WTC11 (cell line): ENCODE data around the gene LMO1. TPM values are rescaled to one million over a fixed set of nuclear protein-coding genes. Genes with fewer than 3 reads are reported as not detected.

ENCODE experiments used
- ATAC-seq: fragments of 200-7000 bp; cut with Tn5 transposase; 2 replicates; pipeline ENCODE4 v1.10.0; 2021; ENCODE audit warnings: mild to moderate bottlenecking, moderate library complexity
- CTCF ChIA-PET: fragments of 300-600 bp; sonication (Branson Sonifier 250); formaldehyde crosslinking; loops from one replicate; lab custom pipeline; 2021; ENCODE audit warnings: antibody characterized with exemption; lab: Charles Lee
- POLR2A ChIA-PET: fragments of 350-600 bp; sonication (Branson Sonifier 250); formaldehyde crosslinking; loops from one replicate; lab custom pipeline; 2021; ENCODE audit warnings: antibody characterized with exemption; lab: Charles Lee
- DNase-seq: peaks from one replicate; pipeline ENCODE4 v3.0.0; 2021; ENCODE audit warnings: low spot score
- H3K27ac Mint-ChIP-seq: 2 replicates; pipeline ENCODE4 v1.8.0; 2021; ENCODE audit warnings: mixed read lengths
- H3K27me3 Mint-ChIP-seq: 2 replicates; pipeline ENCODE4 v1.8.0; 2021; ENCODE audit warnings: low read depth, mild to moderate bottlenecking, moderate library complexity, mixed read lengths
- H3K36me3 Mint-ChIP-seq: 2 replicates; pipeline ENCODE4 v1.8.0; 2021; ENCODE audit warnings: mixed read lengths
- H3K4me1 Mint-ChIP-seq: 2 replicates; pipeline ENCODE4 v1.8.0; 2022; ENCODE audit warnings: mixed read lengths
- H3K4me3 Mint-ChIP-seq: 2 replicates; pipeline ENCODE4 v1.8.0; 2021; ENCODE audit warnings: mild to moderate bottlenecking, moderate library complexity, mixed read lengths
- H3K9me3 Mint-ChIP-seq: 2 replicates; pipeline ENCODE4 v1.8.0; 2021; ENCODE audit warnings: mixed read lengths
- E2F5 ChIP-seq: sonication (generic); formaldehyde crosslinking; IDR thresholded peaks from 2 replicates; pipeline ENCODE4 v1.8.1; 2022; ENCODE audit warnings: mild to moderate bottlenecking, moderate library complexity, missing genetic modification reagents
- FOXK1 ChIP-seq: sonication (generic); formaldehyde crosslinking; IDR thresholded peaks from 2 replicates; pipeline ENCODE4 v1.8.0; 2022; ENCODE audit warnings: mild to moderate bottlenecking, moderate library complexity, missing genetic modification reagents
- FOXP1 ChIP-seq: sonication (generic); formaldehyde crosslinking; IDR thresholded peaks from 2 replicates; pipeline ENCODE4 v1.8.0; 2022; ENCODE audit warnings: missing genetic modification reagents, mild to moderate bottlenecking, moderate library complexity, borderline replicate concordance
- IRF2 ChIP-seq: sonication (generic); formaldehyde crosslinking; IDR thresholded peaks from 2 replicates; pipeline ENCODE4 v1.8.0; 2022; ENCODE audit warnings: low read depth, missing genetic modification reagents, borderline replicate concordance
- NR2C2 ChIP-seq: sonication (generic); formaldehyde crosslinking; IDR thresholded peaks from 2 replicates; pipeline ENCODE4 v1.8.0; 2022; ENCODE audit warnings: mild to moderate bottlenecking, missing genetic modification reagents
- USF1 ChIP-seq: sonication (generic); formaldehyde crosslinking; IDR thresholded peaks from 2 replicates; pipeline ENCODE4 v1.8.0; 2022; ENCODE audit warnings: mild to moderate bottlenecking, missing genetic modification reagents
- ZNF423 ChIP-seq: fragments of 250-450 bp; sonication (Bioruptor Pico); IDR thresholded peaks from 2 replicates; pipeline ENCODE4 v2.1.2; 2022; ENCODE audit warnings: mild to moderate bottlenecking, moderate library complexity
- ZNF425 ChIP-seq: fragments of 250-450 bp; sonication (Bioruptor Pico); conservative IDR thresholded peaks from 2 replicates; pipeline ENCODE4 v1.9.0; 2021; ENCODE audit warnings: mild to moderate bottlenecking
- total RNA-seq: library from RNA; stranded (reverse); gene quantifications from 3 replicates; pipeline ENCODE4 v1.2.3, GENCODE V29; 2021
- TF ChIP-seq, protein P1 (sequence below): sonication (generic); formaldehyde crosslinking; IDR thresholded peaks from 2 replicates; pipeline ENCODE4 v1.8.1; 2022; ENCODE audit warnings: mild to moderate bottlenecking, missing genetic modification reagents, moderate library complexity, borderline replicate concordance
- TF ChIP-seq, protein P2 (sequence below): sonication (generic); formaldehyde crosslinking; IDR thresholded peaks from 2 replicates; pipeline ENCODE4 v1.8.1; 2022; ENCODE audit warnings: low read depth, mild to moderate bottlenecking, moderate library complexity, missing genetic modification reagents, borderline replicate concordance
- TF ChIP-seq, protein P3 (sequence below): sonication (generic); formaldehyde crosslinking; IDR thresholded peaks from 2 replicates; pipeline ENCODE4 v1.8.1; 2022; ENCODE audit warnings: low read depth, missing genetic modification reagents, borderline replicate concordance
- TF ChIP-seq, protein P4 (sequence below): sonication (generic); formaldehyde crosslinking; IDR thresholded peaks from 2 replicates; pipeline ENCODE4 v1.8.1; 2023; ENCODE audit warnings: mild to moderate bottlenecking, missing genetic modification reagents, borderline replicate concordance

The LMO1 gene
- total RNA-seq, 1 experiment from 2014 or later, result 0.44 TPM

GRCh38 chr11:8252946-8253345, 10.7 kb downstream of the LMO1 start:
- no peak for DNase-seq
- ChIA-PET POLR2A (no interaction called here), CTCF (interaction anchor here (1.1 to 3.6 kb wide), 4 partner anchors 10 to 60 kb away, joined by 3 to 31 read pairs (median 3); partner anchors contain the start of gene LMO1)
- H3K36me3 Mint-ChIP-seq, result no peaks in the 10 kb centered on the region
- no peak for TF ChIP-seq FOXP1 (CRISPR knock-in tag)
- TF ChIP-seq, protein P1, sequence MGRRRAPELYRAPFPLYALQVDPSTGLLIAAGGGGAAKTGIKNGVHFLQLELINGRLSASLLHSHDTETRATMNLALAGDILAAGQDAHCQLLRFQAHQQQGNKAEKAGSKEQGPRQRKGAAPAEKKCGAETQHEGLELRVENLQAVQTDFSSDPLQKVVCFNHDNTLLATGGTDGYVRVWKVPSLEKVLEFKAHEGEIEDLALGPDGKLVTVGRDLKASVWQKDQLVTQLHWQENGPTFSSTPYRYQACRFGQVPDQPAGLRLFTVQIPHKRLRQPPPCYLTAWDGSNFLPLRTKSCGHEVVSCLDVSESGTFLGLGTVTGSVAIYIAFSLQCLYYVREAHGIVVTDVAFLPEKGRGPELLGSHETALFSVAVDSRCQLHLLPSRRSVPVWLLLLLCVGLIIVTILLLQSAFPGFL, result no peak
- no peak for TF ChIP-seq USF1 (CRISPR knock-in tag)
- TF ChIP-seq, protein P2, sequence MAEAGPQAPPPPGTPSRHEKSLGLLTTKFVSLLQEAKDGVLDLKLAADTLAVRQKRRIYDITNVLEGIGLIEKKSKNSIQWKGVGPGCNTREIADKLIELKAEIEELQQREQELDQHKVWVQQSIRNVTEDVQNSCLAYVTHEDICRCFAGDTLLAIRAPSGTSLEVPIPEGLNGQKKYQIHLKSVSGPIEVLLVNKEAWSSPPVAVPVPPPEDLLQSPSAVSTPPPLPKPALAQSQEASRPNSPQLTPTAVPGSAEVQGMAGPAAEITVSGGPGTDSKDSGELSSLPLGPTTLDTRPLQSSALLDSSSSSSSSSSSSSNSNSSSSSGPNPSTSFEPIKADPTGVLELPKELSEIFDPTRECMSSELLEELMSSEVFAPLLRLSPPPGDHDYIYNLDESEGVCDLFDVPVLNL (CRISPR knock-in tag), result no peak
- TF ChIP-seq, protein P3, sequence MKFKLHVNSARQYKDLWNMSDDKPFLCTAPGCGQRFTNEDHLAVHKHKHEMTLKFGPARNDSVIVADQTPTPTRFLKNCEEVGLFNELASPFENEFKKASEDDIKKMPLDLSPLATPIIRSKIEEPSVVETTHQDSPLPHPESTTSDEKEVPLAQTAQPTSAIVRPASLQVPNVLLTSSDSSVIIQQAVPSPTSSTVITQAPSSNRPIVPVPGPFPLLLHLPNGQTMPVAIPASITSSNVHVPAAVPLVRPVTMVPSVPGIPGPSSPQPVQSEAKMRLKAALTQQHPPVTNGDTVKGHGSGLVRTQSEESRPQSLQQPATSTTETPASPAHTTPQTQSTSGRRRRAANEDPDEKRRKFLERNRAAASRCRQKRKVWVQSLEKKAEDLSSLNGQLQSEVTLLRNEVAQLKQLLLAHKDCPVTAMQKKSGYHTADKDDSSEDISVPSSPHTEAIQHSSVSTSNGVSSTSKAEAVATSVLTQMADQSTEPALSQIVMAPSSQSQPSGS, result no peak
- H3K4me1 Mint-ChIP-seq, result no peaks in the 10 kb centered on the region
- H3K27ac Mint-ChIP-seq, result no peak overlapping the region
- ATAC-seq, result no peak
- no peaks in the 10 kb centered on the region for H3K27me3 Mint-ChIP-seq
- no peak overlapping the region for H3K4me3 Mint-ChIP-seq
- no peaks in the 10 kb centered on the region for H3K9me3 Mint-ChIP-seq

GRCh38 chr11:8252388-8252787, 11.3 kb downstream of the LMO1 start:
- POLR2A ChIA-PET, result no interaction called here
- H3K4me1 Mint-ChIP-seq, result no peaks in the 10 kb centered on the region
- no peak for TF ChIP-seq IRF2
- no peak for TF ChIP-seq E2F5
- TF ChIP-seq, protein P4, sequence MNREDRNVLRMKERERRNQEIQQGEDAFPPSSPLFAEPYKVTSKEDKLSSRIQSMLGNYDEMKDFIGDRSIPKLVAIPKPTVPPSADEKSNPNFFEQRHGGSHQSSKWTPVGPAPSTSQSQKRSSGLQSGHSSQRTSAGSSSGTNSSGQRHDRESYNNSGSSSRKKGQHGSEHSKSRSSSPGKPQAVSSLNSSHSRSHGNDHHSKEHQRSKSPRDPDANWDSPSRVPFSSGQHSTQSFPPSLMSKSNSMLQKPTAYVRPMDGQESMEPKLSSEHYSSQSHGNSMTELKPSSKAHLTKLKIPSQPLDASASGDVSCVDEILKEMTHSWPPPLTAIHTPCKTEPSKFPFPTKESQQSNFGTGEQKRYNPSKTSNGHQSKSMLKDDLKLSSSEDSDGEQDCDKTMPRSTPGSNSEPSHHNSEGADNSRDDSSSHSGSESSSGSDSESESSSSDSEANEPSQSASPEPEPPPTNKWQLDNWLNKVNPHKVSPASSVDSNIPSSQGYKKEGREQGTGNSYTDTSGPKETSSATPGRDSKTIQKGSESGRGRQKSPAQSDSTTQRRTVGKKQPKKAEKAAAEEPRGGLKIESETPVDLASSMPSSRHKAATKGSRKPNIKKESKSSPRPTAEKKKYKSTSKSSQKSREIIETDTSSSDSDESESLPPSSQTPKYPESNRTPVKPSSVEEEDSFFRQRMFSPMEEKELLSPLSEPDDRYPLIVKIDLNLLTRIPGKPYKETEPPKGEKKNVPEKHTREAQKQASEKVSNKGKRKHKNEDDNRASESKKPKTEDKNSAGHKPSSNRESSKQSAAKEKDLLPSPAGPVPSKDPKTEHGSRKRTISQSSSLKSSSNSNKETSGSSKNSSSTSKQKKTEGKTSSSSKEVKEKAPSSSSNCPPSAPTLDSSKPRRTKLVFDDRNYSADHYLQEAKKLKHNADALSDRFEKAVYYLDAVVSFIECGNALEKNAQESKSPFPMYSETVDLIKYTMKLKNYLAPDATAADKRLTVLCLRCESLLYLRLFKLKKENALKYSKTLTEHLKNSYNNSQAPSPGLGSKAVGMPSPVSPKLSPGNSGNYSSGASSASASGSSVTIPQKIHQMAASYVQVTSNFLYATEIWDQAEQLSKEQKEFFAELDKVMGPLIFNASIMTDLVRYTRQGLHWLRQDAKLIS (CRISPR knock-in tag), result no peak
- TF ChIP-seq ZNF423, result no peak
- no peak for TF ChIP-seq FOXK1
- DNase-seq (no peak), ATAC-seq (no peak)
- no peaks in the 10 kb centered on the region for H3K36me3 Mint-ChIP-seq
- no peak overlapping the region for H3K4me3 Mint-ChIP-seq
- H3K9me3 Mint-ChIP-seq, result no peaks in the 10 kb centered on the region
- H3K27me3 Mint-ChIP-seq, result no peaks in the 10 kb centered on the region
- CTCF ChIA-PET, result interaction anchor here (1.1 to 3.6 kb wide), 4 partner anchors 11 to 60 kb away, joined by 3 to 31 read pairs (median 3); partner anchors contain the start of gene LMO1
- no peak overlapping the region for H3K27ac Mint-ChIP-seq

GRCh38 chr11:8251616-8252295, 11.9 kb downstream of the LMO1 start:
- CTCF ChIA-PET, result interaction anchor here (1.2 to 5.4 kb wide), 4 partner anchors 11 to 59 kb away, joined by 3 to 57 read pairs (median 17); partner anchors contain the start of gene LMO1
- peak; percentile 5 for DNase-seq
- TF ChIP-seq ZNF425 (no peak), NR2C2 (no peak)
- TF ChIP-seq, protein P4 (CRISPR knock-in tag), result no peak

More at GRCh38 chr11:8251616-8252295, 11.9 kb downstream of the LMO1 start:
- POLR2A ChIA-PET, result no interaction called here
- Mint-ChIP-seq H3K36me3 (no peaks in the 10 kb centered on the region), H3K4me1 (peaks cover 2% of the 10 kb centered on the region; the same call in 1 of the 2 replicates), H3K27ac (no peak overlapping the region), H3K9me3 (no peaks in the 10 kb centered on the region), H3K27me3 (no peaks in the 10 kb centered on the region), H3K4me3 (no peak overlapping the region)
- ATAC-seq, result no peak
